WTC11 (cell line): ENCODE results near the gene PFDN2. TPM values are rescaled to one million over a fixed set of nuclear protein-coding genes. Genes with fewer than 3 reads are reported as not detected.
A peak's percentile ranks its signal among the peaks of the same experiment; 100 is the strongest.

Experiments used
- ATAC-seq: fragments of 200-7000 bp; cut with Tn5 transposase; 2 replicates; pipeline ENCODE4 v1.10.0; 2021; ENCODE audit warnings: mild to moderate bottlenecking, moderate library complexity
- CTCF ChIA-PET: fragments of 300-600 bp; sonication (Branson Sonifier 250); formaldehyde crosslinking; loops from one replicate; lab custom pipeline; 2021; ENCODE audit warnings: antibody characterized with exemption; lab: Charles Lee
- POLR2A ChIA-PET: fragments of 350-600 bp; sonication (Branson Sonifier 250); formaldehyde crosslinking; loops from one replicate; lab custom pipeline; 2021; ENCODE audit warnings: antibody characterized with exemption; lab: Charles Lee
- DNase-seq: peaks from one replicate; pipeline ENCODE4 v3.0.0; 2021; ENCODE audit warnings: low spot score
- H3K27ac Mint-ChIP-seq: 2 replicates; pipeline ENCODE4 v1.8.0; 2021; ENCODE audit warnings: mixed read lengths
- H3K27me3 Mint-ChIP-seq: 2 replicates; pipeline ENCODE4 v1.8.0; 2021; ENCODE audit warnings: low read depth, mild to moderate bottlenecking, moderate library complexity, mixed read lengths
- H3K36me3 Mint-ChIP-seq: 2 replicates; pipeline ENCODE4 v1.8.0; 2021; ENCODE audit warnings: mixed read lengths
- H3K4me1 Mint-ChIP-seq: 2 replicates; pipeline ENCODE4 v1.8.0; 2022; ENCODE audit warnings: mixed read lengths
- H3K4me3 Mint-ChIP-seq: 2 replicates; pipeline ENCODE4 v1.8.0; 2021; ENCODE audit warnings: mild to moderate bottlenecking, moderate library complexity, mixed read lengths
- H3K9me3 Mint-ChIP-seq: 2 replicates; pipeline ENCODE4 v1.8.0; 2021; ENCODE audit warnings: mixed read lengths
- CBFB ChIP-seq: sonication (generic); formaldehyde crosslinking; IDR thresholded peaks from 2 replicates; pipeline ENCODE4 v1.8.1; 2022; ENCODE audit warnings: mild to moderate bottlenecking, low read depth, missing genetic modification reagents
- CREB1 ChIP-seq: sonication (generic); formaldehyde crosslinking; IDR thresholded peaks from 2 replicates; pipeline ENCODE4 v1.8.0; 2023; ENCODE audit warnings: mild to moderate bottlenecking, missing genetic modification reagents
- ESRRA ChIP-seq: sonication (generic); formaldehyde crosslinking; IDR thresholded peaks from 2 replicates; pipeline ENCODE4 v1.8.1; 2022; ENCODE audit warnings: mild to moderate bottlenecking, missing genetic modification reagents, borderline replicate concordance
- FOXK1 ChIP-seq: sonication (generic); formaldehyde crosslinking; IDR thresholded peaks from 2 replicates; pipeline ENCODE4 v1.8.0; 2022; ENCODE audit warnings: mild to moderate bottlenecking, moderate library complexity, missing genetic modification reagents
- FOXP1 ChIP-seq: sonication (generic); formaldehyde crosslinking; IDR thresholded peaks from 2 replicates; pipeline ENCODE4 v1.8.0; 2022; ENCODE audit warnings: missing genetic modification reagents, mild to moderate bottlenecking, moderate library complexity, borderline replicate concordance
- RORB ChIP-seq: fragments of 250-450 bp; sonication (Bioruptor Pico); IDR thresholded peaks from 2 replicates; pipeline ENCODE4 v1.9.0; 2021; ENCODE audit warnings: mild to moderate bottlenecking
- SMAD3 ChIP-seq: sonication (generic); formaldehyde crosslinking; IDR thresholded peaks from 2 replicates; pipeline ENCODE4 v1.8.0; 2022; ENCODE audit warnings: missing genetic modification reagents, mild to moderate bottlenecking, borderline replicate concordance
- SP1 ChIP-seq: sonication (generic); formaldehyde crosslinking; conservative IDR thresholded peaks from 2 replicates; pipeline ENCODE4 v1.8.1; 2022; ENCODE audit warnings: missing genetic modification reagents
- TEAD1 ChIP-seq: sonication (generic); formaldehyde crosslinking; IDR thresholded peaks from 2 replicates; pipeline ENCODE4 v1.8.0; 2022; ENCODE audit warnings: mild to moderate bottlenecking, missing genetic modification reagents
- TEAD4 ChIP-seq: sonication (generic); formaldehyde crosslinking; IDR thresholded peaks from 2 replicates; pipeline ENCODE4 v1.8.0; 2022; ENCODE audit warnings: mild to moderate bottlenecking, missing genetic modification reagents
- ZNF263 ChIP-seq: sonication (generic); formaldehyde crosslinking; IDR thresholded peaks from 2 replicates; pipeline ENCODE4 v1.8.1; 2022; ENCODE audit warnings: low read depth, mild to moderate bottlenecking, moderate library complexity, missing genetic modification reagents
- ZNF423 ChIP-seq: fragments of 250-450 bp; sonication (Bioruptor Pico); IDR thresholded peaks from 2 replicates; pipeline ENCODE4 v2.1.2; 2022; ENCODE audit warnings: mild to moderate bottlenecking, moderate library complexity
- ZNF671 ChIP-seq: fragments of 250-450 bp; sonication (Bioruptor Pico); IDR thresholded peaks from 2 replicates; pipeline ENCODE4 v1.8.0; 2021; ENCODE audit warnings: mild to moderate bottlenecking
- total RNA-seq: library from RNA; stranded (reverse); gene quantifications from 3 replicates; pipeline ENCODE4 v1.2.3, GENCODE V29; 2021
- TF ChIP-seq, protein P1 (sequence below): sonication (generic); formaldehyde crosslinking; IDR thresholded peaks from 2 replicates; pipeline ENCODE4 v1.8.1; 2023; ENCODE audit warnings: mild to moderate bottlenecking, missing genetic modification reagents, moderate library complexity
- TF ChIP-seq, protein P2 (sequence below): sonication (generic); formaldehyde crosslinking; IDR thresholded peaks from 2 replicates; pipeline ENCODE4 v1.8.0; 2022; ENCODE audit warnings: mild to moderate bottlenecking, missing genetic modification reagents
- TF ChIP-seq, protein P3 (sequence below): sonication (generic); formaldehyde crosslinking; IDR thresholded peaks from 2 replicates; pipeline ENCODE4 v1.8.1; 2023; ENCODE audit warnings: mild to moderate bottlenecking, missing genetic modification reagents, borderline replicate concordance
- TF ChIP-seq, protein P4 (sequence below): sonication (generic); formaldehyde crosslinking; conservative IDR thresholded peaks from 2 replicates; pipeline ENCODE4 v1.8.1; 2022; ENCODE audit warnings: mild to moderate bottlenecking, missing genetic modification reagents
- TF ChIP-seq, protein P5 (sequence below): sonication (generic); formaldehyde crosslinking; IDR thresholded peaks from 2 replicates; pipeline ENCODE4 v1.8.0; 2023; ENCODE audit warnings: mild to moderate bottlenecking, missing genetic modification reagents
- TF ChIP-seq, protein P6 (sequence below): sonication (generic); formaldehyde crosslinking; IDR thresholded peaks from 2 replicates; pipeline ENCODE4 v1.8.1; 2023; ENCODE audit warnings: mild to moderate bottlenecking, moderate library complexity, missing genetic modification reagents
- TF ChIP-seq, protein P7 (sequence below): sonication (generic); formaldehyde crosslinking; conservative IDR thresholded peaks from 2 replicates; pipeline ENCODE4 v1.8.1; 2023; ENCODE audit warnings: mild to moderate bottlenecking, low read depth, missing genetic modification reagents, moderate library complexity

PFDN2 gene
- total RNA-seq, 1 experiment from 2014 or later = 92.6 TPM

DNA sequence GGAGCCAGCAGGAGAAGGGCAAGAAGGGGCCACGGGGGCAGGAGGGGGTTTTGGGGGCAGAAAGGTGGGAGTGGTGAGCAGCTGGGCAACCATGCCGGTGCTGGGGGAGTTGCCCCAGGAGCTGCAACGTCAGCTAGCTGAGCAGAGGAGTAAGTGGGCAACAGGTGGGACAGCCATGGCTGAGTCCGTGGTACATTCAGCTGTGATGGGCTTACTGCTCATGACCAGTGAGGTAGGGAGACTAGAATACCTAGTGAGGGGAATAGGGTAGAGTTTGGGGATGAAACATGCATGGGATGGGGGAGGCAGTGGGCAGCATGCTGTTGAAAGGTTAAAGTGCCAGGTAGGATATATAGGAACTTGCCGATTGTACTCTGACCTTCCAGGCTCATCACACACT lies 43.8 kb upstream of the PFDN2 start:
- Mint-ChIP-seq H3K27ac (0 out of 2 replicates have a peak overlapping the region, but pooled peaks have one; percentile 15), H3K27me3 (no peaks in the 10 kb centered on the region), H3K4me3 (no peak overlapping the region), H3K4me1 (peaks cover 24% of the 10 kb centered on the region), H3K9me3 (no peaks in the 10 kb centered on the region), H3K36me3 (peaks cover 22% of the 10 kb centered on the region)
- POLR2A ChIA-PET = interaction anchor here (1.0 kb wide), 1 partner anchor 27 kb away, joined by 3 read pairs; no protein-coding TSS in a partner anchor
- no peak for ATAC-seq
- TF ChIP-seq, protein P1, sequence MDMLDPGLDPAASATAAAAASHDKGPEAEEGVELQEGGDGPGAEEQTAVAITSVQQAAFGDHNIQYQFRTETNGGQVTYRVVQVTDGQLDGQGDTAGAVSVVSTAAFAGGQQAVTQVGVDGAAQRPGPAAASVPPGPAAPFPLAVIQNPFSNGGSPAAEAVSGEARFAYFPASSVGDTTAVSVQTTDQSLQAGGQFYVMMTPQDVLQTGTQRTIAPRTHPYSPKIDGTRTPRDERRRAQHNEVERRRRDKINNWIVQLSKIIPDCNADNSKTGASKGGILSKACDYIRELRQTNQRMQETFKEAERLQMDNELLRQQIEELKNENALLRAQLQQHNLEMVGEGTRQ (CRISPR knock-in tag) = no peak
- TF ChIP-seq, protein P2, sequence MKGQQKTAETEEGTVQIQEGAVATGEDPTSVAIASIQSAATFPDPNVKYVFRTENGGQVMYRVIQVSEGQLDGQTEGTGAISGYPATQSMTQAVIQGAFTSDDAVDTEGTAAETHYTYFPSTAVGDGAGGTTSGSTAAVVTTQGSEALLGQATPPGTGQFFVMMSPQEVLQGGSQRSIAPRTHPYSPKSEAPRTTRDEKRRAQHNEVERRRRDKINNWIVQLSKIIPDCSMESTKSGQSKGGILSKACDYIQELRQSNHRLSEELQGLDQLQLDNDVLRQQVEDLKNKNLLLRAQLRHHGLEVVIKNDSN (CRISPR knock-in tag) = no peak
- TF ChIP-seq, protein P3, sequence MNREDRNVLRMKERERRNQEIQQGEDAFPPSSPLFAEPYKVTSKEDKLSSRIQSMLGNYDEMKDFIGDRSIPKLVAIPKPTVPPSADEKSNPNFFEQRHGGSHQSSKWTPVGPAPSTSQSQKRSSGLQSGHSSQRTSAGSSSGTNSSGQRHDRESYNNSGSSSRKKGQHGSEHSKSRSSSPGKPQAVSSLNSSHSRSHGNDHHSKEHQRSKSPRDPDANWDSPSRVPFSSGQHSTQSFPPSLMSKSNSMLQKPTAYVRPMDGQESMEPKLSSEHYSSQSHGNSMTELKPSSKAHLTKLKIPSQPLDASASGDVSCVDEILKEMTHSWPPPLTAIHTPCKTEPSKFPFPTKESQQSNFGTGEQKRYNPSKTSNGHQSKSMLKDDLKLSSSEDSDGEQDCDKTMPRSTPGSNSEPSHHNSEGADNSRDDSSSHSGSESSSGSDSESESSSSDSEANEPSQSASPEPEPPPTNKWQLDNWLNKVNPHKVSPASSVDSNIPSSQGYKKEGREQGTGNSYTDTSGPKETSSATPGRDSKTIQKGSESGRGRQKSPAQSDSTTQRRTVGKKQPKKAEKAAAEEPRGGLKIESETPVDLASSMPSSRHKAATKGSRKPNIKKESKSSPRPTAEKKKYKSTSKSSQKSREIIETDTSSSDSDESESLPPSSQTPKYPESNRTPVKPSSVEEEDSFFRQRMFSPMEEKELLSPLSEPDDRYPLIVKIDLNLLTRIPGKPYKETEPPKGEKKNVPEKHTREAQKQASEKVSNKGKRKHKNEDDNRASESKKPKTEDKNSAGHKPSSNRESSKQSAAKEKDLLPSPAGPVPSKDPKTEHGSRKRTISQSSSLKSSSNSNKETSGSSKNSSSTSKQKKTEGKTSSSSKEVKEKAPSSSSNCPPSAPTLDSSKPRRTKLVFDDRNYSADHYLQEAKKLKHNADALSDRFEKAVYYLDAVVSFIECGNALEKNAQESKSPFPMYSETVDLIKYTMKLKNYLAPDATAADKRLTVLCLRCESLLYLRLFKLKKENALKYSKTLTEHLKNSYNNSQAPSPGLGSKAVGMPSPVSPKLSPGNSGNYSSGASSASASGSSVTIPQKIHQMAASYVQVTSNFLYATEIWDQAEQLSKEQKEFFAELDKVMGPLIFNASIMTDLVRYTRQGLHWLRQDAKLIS (CRISPR knock-in tag) = no peak
- TF ChIP-seq CREB1 (CRISPR knock-in tag) = no peak
- TF ChIP-seq FOXP1 (CRISPR knock-in tag) = no peak
- no peak for TF ChIP-seq ZNF671 (CRISPR knock-in tag)
- TF ChIP-seq, protein P4, sequence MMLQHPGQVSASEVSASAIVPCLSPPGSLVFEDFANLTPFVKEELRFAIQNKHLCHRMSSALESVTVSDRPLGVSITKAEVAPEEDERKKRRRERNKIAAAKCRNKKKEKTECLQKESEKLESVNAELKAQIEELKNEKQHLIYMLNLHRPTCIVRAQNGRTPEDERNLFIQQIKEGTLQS (CRISPR knock-in tag) = no peak
- TF ChIP-seq, protein P5, sequence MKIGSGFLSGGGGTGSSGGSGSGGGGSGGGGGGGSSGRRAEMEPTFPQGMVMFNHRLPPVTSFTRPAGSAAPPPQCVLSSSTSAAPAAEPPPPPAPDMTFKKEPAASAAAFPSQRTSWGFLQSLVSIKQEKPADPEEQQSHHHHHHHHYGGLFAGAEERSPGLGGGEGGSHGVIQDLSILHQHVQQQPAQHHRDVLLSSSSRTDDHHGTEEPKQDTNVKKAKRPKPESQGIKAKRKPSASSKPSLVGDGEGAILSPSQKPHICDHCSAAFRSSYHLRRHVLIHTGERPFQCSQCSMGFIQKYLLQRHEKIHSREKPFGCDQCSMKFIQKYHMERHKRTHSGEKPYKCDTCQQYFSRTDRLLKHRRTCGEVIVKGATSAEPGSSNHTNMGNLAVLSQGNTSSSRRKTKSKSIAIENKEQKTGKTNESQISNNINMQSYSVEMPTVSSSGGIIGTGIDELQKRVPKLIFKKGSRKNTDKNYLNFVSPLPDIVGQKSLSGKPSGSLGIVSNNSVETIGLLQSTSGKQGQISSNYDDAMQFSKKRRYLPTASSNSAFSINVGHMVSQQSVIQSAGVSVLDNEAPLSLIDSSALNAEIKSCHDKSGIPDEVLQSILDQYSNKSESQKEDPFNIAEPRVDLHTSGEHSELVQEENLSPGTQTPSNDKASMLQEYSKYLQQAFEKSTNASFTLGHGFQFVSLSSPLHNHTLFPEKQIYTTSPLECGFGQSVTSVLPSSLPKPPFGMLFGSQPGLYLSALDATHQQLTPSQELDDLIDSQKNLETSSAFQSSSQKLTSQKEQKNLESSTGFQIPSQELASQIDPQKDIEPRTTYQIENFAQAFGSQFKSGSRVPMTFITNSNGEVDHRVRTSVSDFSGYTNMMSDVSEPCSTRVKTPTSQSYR (CRISPR knock-in tag) = no peak
- no peak for TF ChIP-seq ZNF423 (CRISPR knock-in tag)
- TF ChIP-seq, protein P6, sequence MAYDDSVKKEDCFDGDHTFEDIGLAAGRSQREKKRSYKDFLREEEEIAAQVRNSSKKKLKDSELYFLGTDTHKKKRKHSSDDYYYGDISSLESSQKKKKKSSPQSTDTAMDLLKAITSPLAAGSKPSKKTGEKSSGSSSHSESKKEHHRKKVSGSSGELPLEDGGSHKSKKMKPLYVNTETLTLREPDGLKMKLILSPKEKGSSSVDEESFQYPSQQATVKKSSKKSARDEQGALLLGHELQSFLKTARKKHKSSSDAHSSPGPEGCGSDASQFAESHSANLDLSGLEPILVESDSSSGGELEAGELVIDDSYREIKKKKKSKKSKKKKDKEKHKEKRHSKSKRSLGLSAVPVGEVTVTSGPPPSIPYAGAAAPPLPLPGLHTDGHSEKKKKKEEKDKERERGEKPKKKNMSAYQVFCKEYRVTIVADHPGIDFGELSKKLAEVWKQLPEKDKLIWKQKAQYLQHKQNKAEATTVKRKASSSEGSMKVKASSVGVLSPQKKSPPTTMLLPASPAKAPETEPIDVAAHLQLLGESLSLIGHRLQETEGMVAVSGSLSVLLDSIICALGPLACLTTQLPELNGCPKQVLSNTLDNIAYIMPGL (CRISPR knock-in tag) = no peak
- TF ChIP-seq TEAD4 (CRISPR knock-in tag) = no peak
- no peak for TF ChIP-seq SMAD3 (CRISPR knock-in tag)
- no peak for TF ChIP-seq TEAD1
- TF ChIP-seq RORB (CRISPR knock-in tag) = no peak
- TF ChIP-seq ESRRA (CRISPR knock-in tag) = no peak
- TF ChIP-seq, protein P7, sequence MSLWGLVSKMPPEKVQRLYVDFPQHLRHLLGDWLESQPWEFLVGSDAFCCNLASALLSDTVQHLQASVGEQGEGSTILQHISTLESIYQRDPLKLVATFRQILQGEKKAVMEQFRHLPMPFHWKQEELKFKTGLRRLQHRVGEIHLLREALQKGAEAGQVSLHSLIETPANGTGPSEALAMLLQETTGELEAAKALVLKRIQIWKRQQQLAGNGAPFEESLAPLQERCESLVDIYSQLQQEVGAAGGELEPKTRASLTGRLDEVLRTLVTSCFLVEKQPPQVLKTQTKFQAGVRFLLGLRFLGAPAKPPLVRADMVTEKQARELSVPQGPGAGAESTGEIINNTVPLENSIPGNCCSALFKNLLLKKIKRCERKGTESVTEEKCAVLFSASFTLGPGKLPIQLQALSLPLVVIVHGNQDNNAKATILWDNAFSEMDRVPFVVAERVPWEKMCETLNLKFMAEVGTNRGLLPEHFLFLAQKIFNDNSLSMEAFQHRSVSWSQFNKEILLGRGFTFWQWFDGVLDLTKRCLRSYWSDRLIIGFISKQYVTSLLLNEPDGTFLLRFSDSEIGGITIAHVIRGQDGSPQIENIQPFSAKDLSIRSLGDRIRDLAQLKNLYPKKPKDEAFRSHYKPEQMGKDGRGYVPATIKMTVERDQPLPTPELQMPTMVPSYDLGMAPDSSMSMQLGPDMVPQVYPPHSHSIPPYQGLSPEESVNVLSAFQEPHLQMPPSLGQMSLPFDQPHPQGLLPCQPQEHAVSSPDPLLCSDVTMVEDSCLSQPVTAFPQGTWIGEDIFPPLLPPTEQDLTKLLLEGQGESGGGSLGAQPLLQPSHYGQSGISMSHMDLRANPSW (CRISPR knock-in tag) = no peak
- TF ChIP-seq ZNF263 = no peak
- no peak for TF ChIP-seq CBFB (CRISPR knock-in tag)
- TF ChIP-seq FOXK1 (CRISPR knock-in tag) = no peak
- no peak for TF ChIP-seq SP1 (CRISPR knock-in tag)
- TF ChIP-seq, all 79 proteins: peak for 0
- CTCF ChIA-PET = no interaction called here
- DNase-seq = no peak
